AG04450 (cell line): Measurements from ENCODE around the gene JDP2. TPM values are rescaled to one million over a fixed set of nuclear protein-coding genes. Genes with fewer than 3 reads are reported as not detected.

ENCODE experiments used
- CTCF ChIA-PET: fragments of 300-600, 350-600 bp; formaldehyde crosslinking; extraction: SDS; loops from one replicate; lab custom pipeline; 2022; ENCODE audit warnings: antibody characterized with exemption, inconsistent platforms; lab: Charles Lee
- POLR2A ChIA-PET: fragments of 350-600 bp; formaldehyde crosslinking; extraction: SDS; loops from one replicate; lab custom pipeline; 2021; ENCODE audit warnings: antibody characterized with exemption, inconsistent platforms; lab: Yijun Ruan, JAX
- DNase-seq: peaks from one replicate; pipeline ENCODE4 v3.0.0-alpha.2; 2011; ENCODE audit warnings: low read depth, low spot score
- H3K27ac ChIP-seq: one replicate; pipeline ENCODE4 v1.5.1; 2012; ENCODE audit warnings: low read depth, low read length, control low read depth
- H3K27me3 ChIP-seq: one replicate; pipeline ENCODE4 v1.6.0; 2012; ENCODE audit warnings: low read length; ENCODE audit not compliant: control insufficient read depth, insufficient read depth
- H3K4me3 ChIP-seq: 2 replicates; pipeline ENCODE4 v1.5.1; 2011; ENCODE audit warnings: mild to moderate bottlenecking, low read depth, low read length, control low read depth
- H3K9me3 ChIP-seq: 2 replicates; pipeline ENCODE4 v1.5.1; 2012; ENCODE audit warnings: low read length; ENCODE audit not compliant: control insufficient read depth, insufficient read depth
- CTCF ChIP-seq: IDR thresholded peaks from 2 replicates; pipeline ENCODE4 v1.5.1; 2011; ENCODE audit warnings: low read depth, low read length, control low read depth, inconsistent platforms
- polyA plus RNA-seq: library from polyadenylated mRNA; depleted of rRNA; stranded (reverse); fragments of >200 nt; gene quantifications from 2 replicates; pipeline ENCODE4 v1.2.3, GENCODE V29; 2011

Gene JDP2
- polyA plus RNA-seq, 1 experiment = 49.1 TPM

GRCh38 chr14:75457648-75458165 is 29.9 kb downstream of the JDP2 start:
- DNase-seq = no peak
- POLR2A ChIA-PET = interaction anchor here (0.7 kb wide), 1 partner anchor 27 kb away, joined by 3 read pairs; no protein-coding TSS in a partner anchor
- Histone ChIP-seq H3K27me3 (no peaks in the 10 kb centered on the region), H3K27ac (no peak overlapping the region), H3K4me3 (no peak overlapping the region), H3K9me3 (no peaks in the 10 kb centered on the region)
- TF ChIP-seq CTCF = no peak
- CTCF ChIA-PET = no interaction called here

GRCh38 chr14:75458305-75458704 is 30.5 kb downstream of the JDP2 start:
- ChIA-PET CTCF (interaction anchor here (1.0 kb wide), 1 partner anchor 30 kb away, joined by 3 read pairs; no protein-coding TSS in a partner anchor), POLR2A (no interaction called here)
- no peak for DNase-seq
- H3K27me3 ChIP-seq = no peaks in the 10 kb centered on the region
- H3K4me3 ChIP-seq = no peak overlapping the region
- no peak overlapping the region for H3K27ac ChIP-seq
- TF ChIP-seq CTCF = no peak
- no peaks in the 10 kb centered on the region for H3K9me3 ChIP-seq

- H3K4me3 ChIP-seq = no peak overlapping the region
- H3K9me3 ChIP-seq = no peaks in the 10 kb centered on the region
- TF ChIP-seq CTCF = no peak
- no peak for DNase-seq
- no peak overlapping the region for H3K27ac ChIP-seq
- ChIA-PET POLR2A (no interaction called here), CTCF (interaction anchor here (1.0 kb wide), 1 partner anchor 30 kb away, joined by 3 read pairs; no protein-coding TSS in a partner anchor)
- H3K27me3 ChIP-seq = no peaks in the 10 kb centered on the region
Observed at GRCh38 chr14:75459099-75459741, 31.4 kb downstream of the JDP2 start.

GRCh38 chr14:75459791-75460190 is 32.0 kb downstream of the JDP2 start:
- Histone ChIP-seq H3K9me3 (no peaks in the 10 kb centered on the region), H3K4me3 (no peak overlapping the region), H3K27ac (no peak overlapping the region), H3K27me3 (no peaks in the 10 kb centered on the region)
- ChIA-PET CTCF (no interaction called here), POLR2A (no interaction called here)
- no peak for TF ChIP-seq CTCF
- DNase-seq = no peak

GRCh38 chr14:75460394-75460793 is 32.6 kb downstream of the JDP2 start:
- no peak overlapping the region for H3K4me3 ChIP-seq
- H3K27me3 ChIP-seq = no peaks in the 10 kb centered on the region
- DNase-seq = no peak
- POLR2A ChIA-PET = no interaction called here
- H3K27ac ChIP-seq = no peak overlapping the region
- no peaks in the 10 kb centered on the region for H3K9me3 ChIP-seq
- CTCF ChIA-PET = no interaction called here
- no peak for TF ChIP-seq CTCF
